GM18517 (cell line): Measurements from ENCODE around the gene KMO.
A peak's percentile ranks its signal among the peaks of the same experiment; 100 is the strongest.

Experiments
- ATAC-seq: cut with Tn5 transposase; IDR thresholded peaks from one replicate; pipeline ENCODE4 v1.9.1; 2021; ENCODE audit warnings: mild to moderate bottlenecking, moderate library complexity; ENCODE audit not compliant: unreplicated experiment

The KMO gene

GRCh38 chr1:241591736-241592135 lies 59.6 kb downstream of the KMO start:
- ATAC-seq = no peak

DNA sequence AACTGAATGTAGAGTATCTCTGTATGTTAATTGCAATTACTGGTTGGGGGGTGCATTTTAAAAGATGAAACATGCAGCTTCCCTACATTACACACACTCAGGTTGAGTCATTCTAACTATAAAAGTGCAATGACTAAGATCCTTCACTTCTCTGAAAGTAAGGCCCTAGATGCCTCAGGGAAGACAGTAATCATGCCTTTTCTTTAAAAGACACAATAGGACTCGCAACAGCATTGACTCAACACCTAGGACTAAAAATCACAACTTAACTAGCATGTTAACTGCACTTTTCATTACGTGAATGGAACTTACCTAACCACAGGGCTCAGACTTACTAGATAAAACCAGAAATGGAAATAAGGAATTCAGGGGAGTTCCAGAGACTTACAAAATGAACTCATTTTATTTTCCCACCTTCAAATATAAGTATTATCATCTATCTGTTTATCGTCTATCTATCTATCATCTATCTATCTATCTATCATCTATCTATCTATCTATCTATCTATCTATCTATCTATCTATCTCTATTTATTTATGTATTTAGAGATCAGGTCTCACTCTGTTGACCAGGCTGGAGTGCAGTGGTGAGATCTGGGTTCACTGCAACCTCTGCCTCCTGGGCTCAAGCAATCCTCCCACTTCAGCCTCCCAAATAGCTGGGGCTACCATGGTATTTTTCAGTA lies 60.2 kb downstream of the KMO start:
- peak; percentile 65 for ATAC-seq

DNA sequence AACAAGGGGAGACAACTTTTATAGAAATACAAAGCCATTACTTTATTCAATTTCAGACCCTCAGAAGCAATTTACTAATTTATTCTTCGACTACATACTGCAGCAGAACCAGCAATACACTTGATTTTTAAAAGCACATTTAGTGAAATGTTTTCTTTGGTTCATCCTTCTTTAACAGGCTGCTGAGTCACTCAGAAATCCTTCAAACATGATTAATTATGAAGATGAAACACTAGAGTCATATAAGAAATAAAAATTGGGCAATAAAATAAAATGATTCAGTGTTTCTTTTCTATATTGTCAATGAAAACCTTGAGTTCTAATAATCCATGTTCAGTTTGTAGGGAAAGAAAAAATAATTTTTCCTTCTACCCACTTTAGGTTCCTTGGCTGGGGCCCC lies 61.0 kb downstream of the KMO start:
- ATAC-seq = no peak

DNA sequence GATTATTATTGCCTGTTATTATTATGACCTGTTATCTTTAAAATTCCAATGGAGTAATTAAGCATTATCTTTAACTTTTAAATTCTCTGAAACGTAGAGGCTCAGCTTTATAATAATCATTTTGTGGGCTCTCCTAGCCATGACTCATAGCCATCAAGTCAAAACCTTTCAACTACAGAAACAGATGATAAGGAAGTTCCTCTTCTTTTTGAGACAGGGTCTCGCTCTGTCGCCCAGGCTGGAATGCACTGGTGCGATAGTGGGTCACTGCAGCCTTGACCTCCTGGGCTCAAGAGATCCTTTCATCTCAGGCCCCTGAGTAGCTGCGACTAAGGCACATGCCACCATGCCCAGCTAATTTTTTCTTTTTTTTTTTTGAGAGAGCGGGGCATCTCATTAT lies 64.5 kb downstream of the KMO start:
- no peak for ATAC-seq

DNA sequence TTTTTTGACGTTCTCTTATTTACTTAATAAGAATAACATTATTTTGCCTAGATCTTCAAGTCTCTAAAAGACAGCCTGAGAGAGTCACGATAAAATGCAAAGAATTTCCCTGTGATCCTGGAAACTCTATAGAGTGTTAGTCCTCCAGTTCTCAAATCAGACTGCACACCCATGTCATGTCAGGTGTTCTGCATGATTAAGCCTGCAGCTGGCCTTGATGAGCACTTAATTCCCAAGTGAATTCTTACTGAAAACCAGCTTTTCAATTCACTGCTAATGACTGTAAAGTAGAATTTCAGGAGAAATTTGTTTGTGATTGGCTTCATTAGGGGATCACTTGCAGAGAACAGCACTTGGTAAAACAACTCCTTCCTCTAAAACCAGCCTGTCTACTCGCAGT lies 66.1 kb downstream of the KMO start:
- ATAC-seq = peak; percentile 47

DNA sequence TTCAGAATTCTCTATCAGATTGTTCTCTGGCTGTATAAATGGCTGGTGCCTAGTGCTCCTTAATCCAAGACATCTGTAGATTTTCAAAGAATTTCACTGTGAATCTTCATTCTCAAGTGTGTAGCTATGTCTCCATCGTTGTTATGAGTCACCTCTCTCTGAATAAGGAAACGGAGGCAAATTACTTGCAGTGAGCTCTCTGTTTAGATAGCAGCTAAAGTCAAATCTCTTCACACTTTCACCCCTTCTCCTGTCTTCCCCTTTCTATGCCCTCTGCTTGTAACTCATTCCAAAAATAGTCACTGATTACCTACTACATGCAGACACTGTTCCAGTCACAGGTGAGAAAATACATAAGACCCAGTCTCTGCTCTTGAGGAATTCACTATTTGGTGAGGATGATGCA lies 68.3 kb downstream of the KMO start:
- ATAC-seq = peak; percentile 93

- no peak for ATAC-seq
Observed at GRCh38 chr1:241603731-241604245, 71.6 kb downstream of the KMO start.

GRCh38 chr1:241605146-241605805 lies 73.1 kb downstream of the KMO start:
- no peak for ATAC-seq

GRCh38 chr1:241606544-241606943 lies 74.4 kb downstream of the KMO start:
- ATAC-seq = no peak

DNA sequence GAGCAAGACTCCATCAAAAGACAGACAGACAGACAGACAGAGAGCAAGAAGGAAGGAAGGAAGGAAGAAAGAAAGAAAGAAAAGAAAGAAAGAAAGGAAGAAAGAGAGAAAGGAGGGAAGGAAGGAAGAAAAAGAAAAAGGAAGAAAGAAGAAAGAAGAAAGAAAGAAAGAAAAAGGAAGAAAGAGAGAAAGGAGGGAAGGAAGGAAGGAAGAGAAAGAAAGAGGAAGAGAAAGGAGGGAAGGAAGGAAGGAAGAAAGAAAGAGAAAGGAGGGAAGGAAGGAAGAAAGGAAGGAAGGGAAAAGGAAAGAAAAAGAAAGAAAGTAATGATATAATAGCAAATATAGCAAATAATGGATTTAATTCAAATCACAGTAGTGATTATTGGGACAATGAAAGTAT lies 75.3 kb downstream of the KMO start:
- ATAC-seq = no peak

GRCh38 chr1:241608379-241609033 lies 76.3 kb downstream of the KMO start:
- no peak for ATAC-seq

DNA sequence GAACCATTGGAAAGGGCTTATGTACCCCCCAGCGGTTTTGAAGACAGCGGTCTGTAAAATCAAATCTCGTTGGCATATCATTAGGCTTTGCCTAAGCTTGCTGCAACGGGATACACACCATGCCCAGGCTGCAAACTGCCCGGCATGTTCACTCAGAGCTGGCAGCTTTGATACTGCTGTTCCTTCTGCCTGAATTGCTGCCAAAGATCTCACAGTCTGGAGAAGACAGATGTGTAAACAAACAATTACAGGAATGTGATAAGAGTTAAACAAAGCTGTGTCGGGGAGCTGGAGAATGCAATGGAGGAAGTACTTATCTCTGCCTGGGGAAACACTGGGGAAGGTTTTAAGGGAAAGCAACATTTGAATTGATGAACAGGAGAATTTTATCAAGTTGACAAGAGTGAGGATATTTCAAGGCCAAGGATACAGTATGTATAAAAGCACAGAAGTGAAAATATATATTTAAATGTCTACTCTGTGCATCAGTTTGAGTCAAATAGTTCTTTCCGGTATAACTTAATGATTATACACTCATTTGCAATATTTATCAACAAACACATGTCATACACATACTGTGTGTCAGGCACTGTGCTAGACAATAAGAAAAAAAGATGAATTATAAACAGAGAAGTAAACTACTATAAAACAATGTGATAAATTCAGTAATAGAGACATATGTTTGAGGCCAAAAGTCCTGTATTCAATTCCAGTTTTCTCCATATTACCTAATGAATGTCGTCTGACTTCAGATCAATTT lies 78.1 kb downstream of the KMO start:
- no peak for ATAC-seq

DNA sequence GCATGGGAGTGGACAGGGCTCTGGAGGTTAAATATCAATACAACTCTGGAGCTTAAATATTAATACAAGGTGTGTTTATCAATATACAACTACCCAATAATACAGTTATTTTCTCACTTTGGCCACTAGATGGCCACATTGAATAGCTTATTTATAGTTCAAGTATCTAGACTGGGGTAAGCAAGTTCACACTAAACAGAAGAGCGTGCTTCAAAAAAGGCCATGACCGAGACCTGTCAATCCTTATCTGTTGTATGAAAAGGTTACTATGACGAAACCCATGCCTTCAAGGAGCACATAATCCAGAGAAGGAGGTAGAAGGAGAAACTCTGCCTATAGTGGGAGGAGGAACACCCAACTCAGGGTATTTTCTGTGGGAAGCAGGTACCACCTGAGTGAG lies 78.9 kb downstream of the KMO start:
- ATAC-seq = peak; percentile 96

DNA sequence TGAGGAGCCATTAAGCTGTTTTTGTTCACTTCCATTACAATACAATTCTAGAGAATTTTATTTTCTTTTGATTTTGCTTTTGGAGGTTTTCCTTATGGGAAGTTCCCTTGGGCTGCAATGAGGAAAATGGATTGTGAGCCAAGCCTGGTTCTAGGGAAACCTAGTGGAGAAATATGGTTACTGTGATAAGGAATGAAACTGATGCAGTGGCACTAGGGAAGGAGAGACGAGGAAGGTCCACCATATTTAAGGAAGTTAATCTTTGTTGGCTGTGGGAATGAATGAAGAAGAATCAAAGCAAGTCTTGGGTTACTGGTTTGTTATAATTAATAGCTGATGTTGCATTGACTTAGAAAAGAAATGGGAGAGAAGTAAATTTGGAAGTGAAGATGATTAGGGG lies 79.6 kb downstream of the KMO start:
- ATAC-seq = no peak

DNA sequence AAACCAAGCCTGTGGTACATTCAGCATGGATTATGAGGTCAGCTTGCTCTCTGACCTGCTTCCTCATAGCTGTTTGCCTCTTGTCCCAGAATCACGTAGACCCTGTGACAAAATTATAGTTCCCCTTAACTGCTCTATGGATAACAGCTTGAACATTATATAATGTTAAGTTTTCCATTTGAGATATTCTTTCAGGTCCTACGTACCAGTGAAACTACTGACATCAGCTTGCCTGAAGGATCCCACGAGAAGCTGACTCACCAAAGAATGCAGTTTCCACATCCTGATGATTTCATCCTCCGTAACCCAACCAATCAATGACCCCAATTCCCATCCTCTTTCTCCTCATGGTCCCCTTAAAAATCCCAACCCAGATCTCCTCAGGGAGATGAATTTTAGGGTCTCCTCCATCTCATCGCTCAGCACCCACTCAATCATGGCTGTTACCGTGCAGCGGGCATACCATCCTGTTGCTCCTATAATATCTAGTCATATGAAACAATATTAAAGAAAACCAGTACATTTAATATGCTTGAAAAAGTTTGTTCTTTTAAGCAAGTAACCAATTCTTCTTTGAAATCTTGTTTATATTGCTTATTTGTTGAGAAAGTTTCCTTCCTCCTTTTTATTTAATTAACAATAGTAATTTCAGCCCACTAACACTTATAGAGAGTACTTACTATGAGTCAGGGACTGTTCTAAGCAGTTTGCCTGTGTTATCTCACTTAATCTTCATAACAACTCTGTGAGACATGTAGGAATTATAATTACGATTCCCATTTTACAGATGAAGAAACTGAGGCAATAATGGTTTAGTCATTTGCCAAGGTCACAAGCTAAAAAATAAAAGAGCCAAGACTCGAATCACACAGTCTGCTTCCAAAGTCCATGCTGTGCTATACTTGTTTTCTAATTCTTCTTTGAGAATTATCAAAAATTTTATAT lies 80.6 kb downstream of the KMO start:
- ATAC-seq = no peak

- no peak for ATAC-seq
Observed at GRCh38 chr1:241614144-241614543, 82.0 kb downstream of the KMO start.

DNA sequence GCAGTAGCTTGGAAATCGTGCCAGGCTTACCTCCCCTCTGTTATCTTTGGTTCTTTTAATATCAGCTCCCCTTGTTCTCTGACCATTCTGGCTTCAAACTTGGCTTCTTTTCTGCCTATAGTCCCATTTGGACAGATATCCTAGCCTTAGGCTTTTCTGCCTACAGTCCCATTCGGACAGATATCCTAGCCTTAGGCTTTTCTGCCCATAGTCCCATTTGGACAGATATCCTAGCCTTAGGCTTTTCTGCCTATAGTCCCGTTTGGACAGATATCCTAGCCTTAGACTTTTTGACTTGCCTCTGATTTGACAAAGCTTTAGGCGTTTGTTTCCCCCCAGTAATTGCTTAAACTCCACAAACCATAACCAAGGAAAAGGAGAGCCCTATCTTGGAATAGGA lies 82.4 kb downstream of the KMO start:
- no peak for ATAC-seq

- no peak for ATAC-seq
Observed at GRCh38 chr1:241615043-241615974, 83.1 kb downstream of the KMO start.

GRCh38 chr1:241617426-241617825 lies 85.2 kb downstream of the KMO start:
- ATAC-seq = no peak
